RWPE2 (cell line): ENCODE data around the gene SAMSN1.

Experiments
- ATAC-seq: fragments of 200-7000 bp; cut with Tn5 transposase; 3 replicates; pipeline ENCODE4 v1.9.1; 2021; ENCODE audit warnings: low read depth
- DNase-seq: peaks from one replicate; pipeline ENCODE4 v3.0.0-alpha.2; 2020; ENCODE audit warnings: low spot score
- H3K27ac ChIP-seq: fragments of 450-650 bp; 2 replicates; pipeline ENCODE4 v1.5.1; 2017; ENCODE audit warnings: mild to moderate bottlenecking; ENCODE audit not compliant: poor library complexity, severe bottlenecking
- H3K27me3 ChIP-seq: fragments of 250-450 bp; sonication (Bioruptor Pico); 2 replicates; pipeline ENCODE4 v1.5.1; 2021; ENCODE audit warnings: mild to moderate bottlenecking, moderate library complexity; ENCODE audit not compliant: insufficient read depth, poor library complexity, severe bottlenecking
- H3K36me3 ChIP-seq: fragments of 250-450 bp; sonication (Bioruptor Pico); 2 replicates; pipeline ENCODE4 v1.5.1; 2020; ENCODE audit warnings: low read depth, mild to moderate bottlenecking, moderate library complexity
- H3K4me1 ChIP-seq: fragments of 250-450 bp; sonication (Bioruptor Pico); 2 replicates; pipeline ENCODE4 v1.5.1; 2021; ENCODE audit warnings: mild to moderate bottlenecking, moderate library complexity; ENCODE audit not compliant: insufficient read depth, poor library complexity, severe bottlenecking
- H3K4me3 ChIP-seq: fragments of 250-450 bp; sonication (Bioruptor Pico); 2 replicates; pipeline ENCODE4 v1.5.1; 2021; ENCODE audit warnings: mild to moderate bottlenecking, moderate library complexity; ENCODE audit not compliant: severe bottlenecking
- H3K9me3 ChIP-seq: fragments of 250-450 bp; sonication (Bioruptor Pico); 2 replicates; pipeline ENCODE4 v1.5.1; 2021; ENCODE audit warnings: mild to moderate bottlenecking, moderate library complexity; ENCODE audit not compliant: severe bottlenecking
- TF ChIP-seq, protein P1 (sequence below): fragments of 450-650 bp; IDR thresholded peaks from one replicate; pipeline ENCODE4 v1.5.1; 2017; ENCODE audit warnings: mild to moderate bottlenecking, moderate library complexity; ENCODE audit not compliant: poor library complexity, severe bottlenecking

SAMSN1 gene

DNA sequence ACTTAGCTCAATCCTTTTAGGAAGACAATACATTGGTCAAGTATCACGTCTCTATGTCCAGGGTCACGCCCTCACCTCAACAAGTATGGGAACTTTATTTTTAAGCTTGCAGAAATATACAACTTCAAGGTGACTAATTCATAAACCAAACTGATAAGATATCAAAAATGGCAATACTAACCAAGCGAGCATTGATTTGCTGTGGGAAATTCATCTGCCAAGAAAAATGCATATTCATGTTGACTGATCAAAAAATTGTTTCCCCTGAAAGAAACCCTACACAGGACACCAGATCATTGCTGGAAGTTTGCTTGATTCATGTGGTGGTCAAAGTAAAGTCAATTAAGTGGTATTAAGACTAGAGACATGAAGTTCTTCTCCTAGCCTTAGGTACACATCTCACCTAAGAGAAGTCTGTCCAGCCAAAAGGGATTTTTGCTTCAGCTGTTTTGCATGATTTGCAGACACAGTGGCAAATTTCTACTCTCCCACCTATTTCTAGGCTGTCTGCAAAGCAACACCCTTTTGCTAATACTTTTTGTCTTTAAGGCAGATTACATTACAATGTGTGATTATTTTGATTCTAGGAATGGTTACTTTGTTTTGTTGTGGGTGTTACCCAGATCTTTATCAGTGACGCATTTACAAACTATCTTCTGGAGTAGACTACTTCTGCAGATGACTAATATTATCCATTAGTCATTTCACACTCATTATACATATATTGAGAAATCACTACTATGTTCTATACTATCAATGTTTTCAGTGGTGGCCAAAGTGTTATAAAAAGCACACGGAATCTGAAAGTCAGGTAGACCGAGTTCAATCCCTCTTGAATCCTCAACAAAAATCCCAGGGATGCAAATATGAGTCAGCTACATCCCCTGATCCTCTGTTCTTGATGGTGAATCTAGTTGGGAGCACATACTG lies 12.4 kb downstream of the SAMSN1 start:
- peaks cover 24% of the 10 kb centered on the region for H3K4me1 ChIP-seq
- H3K36me3 ChIP-seq, result no peaks in the 10 kb centered on the region
- peak; percentile 94 for ATAC-seq
- TF ChIP-seq, protein P1, sequence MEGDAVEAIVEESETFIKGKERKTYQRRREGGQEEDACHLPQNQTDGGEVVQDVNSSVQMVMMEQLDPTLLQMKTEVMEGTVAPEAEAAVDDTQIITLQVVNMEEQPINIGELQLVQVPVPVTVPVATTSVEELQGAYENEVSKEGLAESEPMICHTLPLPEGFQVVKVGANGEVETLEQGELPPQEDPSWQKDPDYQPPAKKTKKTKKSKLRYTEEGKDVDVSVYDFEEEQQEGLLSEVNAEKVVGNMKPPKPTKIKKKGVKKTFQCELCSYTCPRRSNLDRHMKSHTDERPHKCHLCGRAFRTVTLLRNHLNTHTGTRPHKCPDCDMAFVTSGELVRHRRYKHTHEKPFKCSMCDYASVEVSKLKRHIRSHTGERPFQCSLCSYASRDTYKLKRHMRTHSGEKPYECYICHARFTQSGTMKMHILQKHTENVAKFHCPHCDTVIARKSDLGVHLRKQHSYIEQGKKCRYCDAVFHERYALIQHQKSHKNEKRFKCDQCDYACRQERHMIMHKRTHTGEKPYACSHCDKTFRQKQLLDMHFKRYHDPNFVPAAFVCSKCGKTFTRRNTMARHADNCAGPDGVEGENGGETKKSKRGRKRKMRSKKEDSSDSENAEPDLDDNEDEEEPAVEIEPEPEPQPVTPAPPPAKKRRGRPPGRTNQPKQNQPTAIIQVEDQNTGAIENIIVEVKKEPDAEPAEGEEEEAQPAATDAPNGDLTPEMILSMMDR, result no peak
- no peaks in the 10 kb centered on the region for H3K27me3 ChIP-seq
- H3K9me3 ChIP-seq, result no peaks in the 10 kb centered on the region
- H3K4me3 ChIP-seq, result no peak overlapping the region
- DNase-seq, result no peak
- H3K27ac ChIP-seq, result peak overlapping the region; percentile 92

DNA sequence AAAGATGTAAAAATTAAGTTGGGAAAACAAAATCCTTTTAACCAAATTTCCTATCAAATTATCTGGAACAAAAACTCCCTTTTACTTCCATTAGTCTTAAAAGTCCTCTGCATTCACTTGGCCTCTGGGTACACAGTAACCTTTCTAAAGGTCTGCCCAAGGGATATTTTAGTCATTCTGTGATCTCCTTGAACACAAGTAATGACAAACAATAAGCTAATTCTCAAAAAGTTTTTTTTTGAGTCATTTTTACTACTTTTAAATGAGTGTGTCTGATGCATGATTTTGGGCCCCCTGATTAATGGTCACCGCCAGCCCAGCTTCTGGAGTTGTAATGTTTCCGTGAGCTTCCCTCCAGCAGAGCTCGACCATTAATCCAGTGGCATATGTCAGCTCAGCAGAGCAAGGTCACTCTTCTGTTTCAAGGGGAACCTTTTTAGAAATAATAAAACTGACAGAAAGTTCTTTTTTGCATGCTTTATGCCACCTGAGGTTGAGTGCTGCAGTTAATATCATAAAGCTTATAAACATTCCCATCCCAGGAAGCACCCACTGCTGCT lies 14.3 kb downstream of the SAMSN1 start:
- Histone ChIP-seq H3K4me1 (peaks cover 24% of the 10 kb centered on the region), H3K4me3 (no peak overlapping the region), H3K36me3 (no peaks in the 10 kb centered on the region), H3K27ac (peak overlapping the region; percentile 92), H3K27me3 (no peaks in the 10 kb centered on the region), H3K9me3 (no peaks in the 10 kb centered on the region)
- TF ChIP-seq, protein P1, result no peak
- no peak for DNase-seq
- no peak for ATAC-seq

DNA sequence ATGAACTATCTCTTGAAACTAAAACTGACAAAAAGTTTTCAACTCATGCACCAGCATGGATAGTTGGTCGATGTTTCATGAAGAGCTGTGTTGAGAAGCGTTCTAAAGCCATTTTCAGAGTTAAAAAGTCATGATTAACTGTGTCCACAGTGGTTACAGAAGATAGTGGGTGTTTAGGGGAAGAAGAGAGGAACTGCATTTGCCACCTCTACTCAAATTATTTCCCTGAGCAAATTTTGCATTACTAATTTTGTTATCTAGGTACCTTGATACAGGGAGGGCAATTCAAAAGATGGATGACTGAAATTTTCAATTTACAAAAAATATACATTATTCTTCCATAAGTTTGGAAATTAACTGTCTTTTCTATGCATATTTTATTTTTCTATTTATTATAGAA lies 15.5 kb downstream of the SAMSN1 start:
- no peaks in the 10 kb centered on the region for H3K36me3 ChIP-seq
- no peak for ATAC-seq
- no peaks in the 10 kb centered on the region for H3K27me3 ChIP-seq
- H3K9me3 ChIP-seq, result no peaks in the 10 kb centered on the region
- no peak for DNase-seq
- H3K27ac ChIP-seq, result no peak overlapping the region
- peaks cover 24% of the 10 kb centered on the region for H3K4me1 ChIP-seq
- H3K4me3 ChIP-seq, result no peak overlapping the region
- TF ChIP-seq, protein P1, result no peak

DNA sequence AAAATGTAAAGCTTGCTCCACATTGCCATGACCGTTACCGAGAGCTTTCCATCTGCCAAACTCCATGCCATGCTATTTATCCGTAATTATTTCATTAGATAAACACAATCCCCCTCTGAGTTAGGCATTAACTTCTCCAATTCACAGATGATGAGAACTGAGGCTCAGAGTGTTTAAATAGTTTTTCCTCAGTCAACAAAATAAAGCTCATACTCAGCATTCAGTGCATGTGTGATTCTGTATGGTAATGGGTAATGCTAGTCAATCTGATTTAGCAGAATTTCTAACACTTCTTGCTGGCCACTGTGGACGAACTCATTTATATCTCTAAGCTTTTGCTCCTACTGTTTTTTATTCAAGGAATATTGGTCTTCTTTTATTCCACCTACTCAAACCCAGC lies 17.3 kb downstream of the SAMSN1 start:
- H3K4me3 ChIP-seq, result no peak overlapping the region
- no peaks in the 10 kb centered on the region for H3K27me3 ChIP-seq
- H3K27ac ChIP-seq, result no peak overlapping the region
- TF ChIP-seq, protein P1, result no peak
- H3K9me3 ChIP-seq, result no peaks in the 10 kb centered on the region
- no peak for ATAC-seq
- H3K4me1 ChIP-seq, result peaks cover 17% of the 10 kb centered on the region
- no peak for DNase-seq
- H3K36me3 ChIP-seq, result no peaks in the 10 kb centered on the region
